HepG2 (cell line): Measurements from ENCODE around the gene CBX7. TPM values are rescaled to one million over a fixed set of nuclear protein-coding genes. Genes with fewer than 3 reads are reported as not detected.

Experiments used
- ATAC-seq: fragments of 200-7000 bp; cut with Tn5 transposase; 3 replicates; pipeline ENCODE4 v1.9.1; 2020; ENCODE audit warnings: mild to moderate bottlenecking, moderate library complexity
- BruUV-seq: library from RNA; stranded (reverse); fragments of 400-500 nt; replicated peaks from 2 replicates; lab custom pipeline; 2021; lab: Mats Ljungman, UMichigan
- CTCF ChIA-PET: fragments of 300-600 bp; formaldehyde crosslinking; extraction: SDS; loops from one replicate; lab custom pipeline; 2021; ENCODE audit warnings: low total read pairs, inconsistent platforms, low intra/inter-chr PET ratio; lab: Yijun Ruan, JAX
- POLR2A ChIA-PET: fragments of 350-600 bp; sonication (Branson Sonifier 250); formaldehyde crosslinking; loops from one replicate; lab custom pipeline; 2020; ENCODE audit warnings: antibody characterized with exemption, inconsistent platforms; lab: Yijun Ruan, JAX
- DNase-seq: peaks from one replicate; pipeline ENCODE4 v3.0.0-alpha.2; 2015; ENCODE audit warnings: low spot score
- FAIRE-seq: peaks from 3 replicates; lab custom pipeline; 2011; peaks lifted over from hg19 to GRCh38; lab: Jason Lieb, UNC
- H2AFZ ChIP-seq: one replicate; pipeline ENCODE4 v1.6.1; 2011; ENCODE audit warnings: low read length, inconsistent platforms
- H3K27ac ChIP-seq: fragments of 300-600 bp; 3 replicates; pipeline ENCODE4 v1.8.0; 2011; ENCODE audit warnings: mixed run types, mild to moderate bottlenecking, mixed read lengths, low read length, inconsistent platforms; ENCODE audit not compliant: insufficient read depth; ENCODE audit errors: extremely low read length
- H3K27me3 ChIP-seq, 2 experiments: fragments of 200-600 bp in 1 of 2; 2 replicates in 1 of 2; 3 replicates in 1 of 2; pipeline versions ENCODE4 v1.6.0 to v1.8.0; 2011; ENCODE audit warnings: low read length in 2 of 2, mild to moderate bottlenecking in 2 of 2, moderate library complexity in 2 of 2, inconsistent platforms in 1 of 2; ENCODE audit not compliant: insufficient read depth in 2 of 2, control insufficient read depth in 1 of 2
- H3K36me3 ChIP-seq, 2 experiments: fragments of 200-600 bp in 1 of 2; replicated peaks in 1 of 2; 2 replicates in 1 of 2; 3 replicates in 1 of 2; pipeline versions ENCODE4 v1.5.1 to v1.8.0; 2011; ENCODE audit warnings: low read length in 2 of 2, inconsistent platforms in 1 of 2; ENCODE audit not compliant: insufficient read depth in 2 of 2, control insufficient read depth in 1 of 2
- H3K4me1 ChIP-seq: 2 replicates; pipeline ENCODE4 v1.5.1; 2012; ENCODE audit warnings: low read length, inconsistent platforms; ENCODE audit not compliant: insufficient read depth
- H3K4me2 ChIP-seq: 2 replicates; pipeline ENCODE4 v1.6.0; 2011; ENCODE audit warnings: low read depth, low read length, inconsistent platforms
- H3K4me3 ChIP-seq, 3 experiments: fragments of 200-600 bp in 1 of 3; sonication (generic), shearing (Covaris generic) in 1 of 3; replicated peaks in 1 of 3; 2 replicates each; pipeline ENCODE4 v1.5.1; 2011 to 2016; ENCODE audit warnings: low read length in 3 of 3, inconsistent platforms in 2 of 3, low read depth in 2 of 3, mild to moderate bottlenecking in 2 of 3, control low read depth in 1 of 3, mixed read lengths in 1 of 3; ENCODE audit not compliant: insufficient read depth in 1 of 3
- H3K79me2 ChIP-seq: one replicate; pipeline ENCODE4 v1.6.1; 2011; ENCODE audit warnings: low read length, inconsistent platforms; ENCODE audit not compliant: insufficient read depth
- H3K9ac ChIP-seq: 2 replicates; pipeline ENCODE4 v1.6.0; 2011; ENCODE audit warnings: mild to moderate bottlenecking, low read depth, low read length, inconsistent platforms; ENCODE audit not compliant: insufficient read depth
- H3K9me3 ChIP-seq: 2 replicates; pipeline ENCODE4 v1.5.1; 2012; ENCODE audit warnings: mild to moderate bottlenecking, low read length
- H4K20me1 ChIP-seq: 2 replicates; pipeline ENCODE4 v1.6.0; 2011; ENCODE audit warnings: inconsistent platforms, mild to moderate bottlenecking, low read length, moderate library complexity; ENCODE audit not compliant: insufficient read depth
- FOXA3 ChIP-seq: IDR thresholded peaks from 2 replicates; pipeline ENCODE4 v1.6.1; 2016; ENCODE audit warnings: missing genetic modification reagents, missing compliant biosample characterization
- NR3C1 ChIP-seq: sonication (generic); formaldehyde crosslinking; IDR thresholded peaks from 2 replicates; pipeline ENCODE4 v1.4.0; 2020; ENCODE audit warnings: missing genetic modification reagents
- SATB2 ChIP-seq: sonication (generic); formaldehyde crosslinking; IDR thresholded peaks from 2 replicates; pipeline ENCODE4 v1.5.0; 2020; ENCODE audit warnings: missing genetic modification reagents
- SRSF9 ChIP-seq: fragments of 200-400 bp; formaldehyde crosslinking; IDR thresholded peaks from 2 replicates; pipeline ENCODE4 v1.6.1; 2018; ENCODE audit warnings: borderline replicate concordance, mild to moderate bottlenecking, low read depth, low read length; ENCODE audit not compliant: insufficient read depth, poor library complexity, severe bottlenecking
- THYN1 ChIP-seq: sonication (generic); formaldehyde crosslinking; IDR thresholded peaks from 2 replicates; pipeline ENCODE4 v1.8.1; 2023; ENCODE audit warnings: low read depth, mild to moderate bottlenecking, moderate library complexity, missing genetic modification reagents, borderline replicate concordance
- ZNF121 ChIP-seq: sonication (generic); formaldehyde crosslinking; IDR thresholded peaks from 2 replicates; pipeline ENCODE4 v1.5.0; 2020; ENCODE audit warnings: mild to moderate bottlenecking, missing genetic modification reagents
- ZNF260 ChIP-seq: sonication (generic); formaldehyde crosslinking; IDR thresholded peaks from 2 replicates; pipeline ENCODE4 v1.4.0; 2020; ENCODE audit warnings: missing genetic modification reagents, low read depth, mild to moderate bottlenecking, borderline replicate concordance
- ZNF292 ChIP-seq: sonication (generic); formaldehyde crosslinking; IDR thresholded peaks from 2 replicates; pipeline ENCODE4 v1.8.1; 2022; ENCODE audit warnings: mild to moderate bottlenecking, low read depth, missing genetic modification reagents, borderline replicate concordance
- ZNF704 ChIP-seq: sonication (generic); formaldehyde crosslinking; IDR thresholded peaks from 2 replicates; pipeline ENCODE4 v1.8.1; 2023; ENCODE audit warnings: mild to moderate bottlenecking, inconsistent platforms, moderate library complexity, missing genetic modification reagents, borderline replicate concordance
- WGBS: methylation state at CpG from one replicate; pipeline ENCODE4 v1.1.6; 2017; ENCODE audit warnings: low lambda C conversion rate; 5-methylcytosine and 5-hydroxymethylcytosine counted together
- in situ Hi-C: cut with HindIII; loops from 2 replicates; pipeline ENCODE4 v1.10.0; 2017; ENCODE audit warnings: low pct_unique_long_range_greater_than_20kb; ENCODE audit not compliant: extremely low pct_ligation_motif_present
- intact Hi-C: fragments of 100-400 bp; cut with micrococcal nuclease; formaldehyde crosslinking; loops from one replicate; pipeline ENCODE4 v1.10.0; 2022; ENCODE audit not compliant: unreplicated experiment
- polyA plus RNA-seq, 8 experiments: library from polyadenylated mRNA; depleted of rRNA in 3 of 8; stranded (reverse) in 7 of 8; unstranded in 1 of 8; fragments of >200 nt; fragmentation: Illumina TruSeq in 4 of 8; extraction: Trizol in 4 of 8; gene quantifications; 2 replicates each; pipeline versions ENCODE4 v1.2.1 to v1.2.3, GENCODE V29; 2011 to 2016; ENCODE audit warnings: low read depth in 4 of 8, missing spikeins in 1 of 8, mixed read lengths in 1 of 8; ENCODE audit not compliant: insufficient read depth in 1 of 8
- total RNA-seq, 5 experiments: library from RNA; depleted of rRNA; stranded (reverse); fragments of >200 nt; fragmentation: Illumina TruSeq; extraction: Trizol; gene quantifications; 2 replicates each; pipeline ENCODE4 v1.2.3, GENCODE V29; 2016; ENCODE audit warnings: low read depth in 1 of 5
- TF ChIP-seq, protein P1 (sequence below): sonication (generic); formaldehyde crosslinking; IDR thresholded peaks from 2 replicates; pipeline ENCODE4 v1.8.1; 2023; ENCODE audit warnings: missing genetic modification reagents, mild to moderate bottlenecking, borderline replicate concordance

CBX7 gene
- total and polyA plus RNA-seq, 2 of the 13 experiments (the other 11 are each of a cell fraction or from before 2014, with no cell fraction given), result 0.35 to 4.9 TPM

DNA sequence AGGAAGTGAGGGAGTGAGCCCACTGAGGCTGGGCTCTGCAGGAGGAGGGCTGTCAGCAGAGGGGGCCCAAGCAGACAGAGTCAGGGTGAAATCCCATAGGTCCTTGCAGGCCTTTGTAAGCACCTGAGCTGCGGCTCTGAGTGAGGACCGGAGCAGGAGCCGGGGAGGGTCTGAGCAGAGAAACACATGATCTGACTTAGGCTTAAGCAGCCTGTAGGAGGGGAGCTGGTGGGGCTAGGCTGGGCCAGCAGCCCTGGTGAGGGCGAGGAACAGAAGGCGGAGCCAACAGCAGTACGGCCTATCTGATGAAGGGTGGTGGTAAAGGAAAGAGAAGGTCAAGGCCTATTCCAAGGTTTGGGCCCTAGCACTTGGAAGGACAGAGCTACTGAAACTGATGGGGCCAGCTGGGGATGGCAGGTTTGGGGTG, 26.9 kb upstream of the CBX7 start (continued):
- TF ChIP-seq ZNF704 (CRISPR knock-in tag), result no peak
- TF ChIP-seq SRSF9, result no peak
- no peak for TF ChIP-seq FOXA3 (CRISPR knock-in tag)
- TF ChIP-seq SATB2 (CRISPR knock-in tag), result no peak
- TF ChIP-seq THYN1, result no peak
- TF ChIP-seq ZNF292 (CRISPR knock-in tag), result no peak
- TF ChIP-seq NR3C1 (CRISPR knock-in tag), result no peak
- no peak for TF ChIP-seq ZNF260

DNA sequence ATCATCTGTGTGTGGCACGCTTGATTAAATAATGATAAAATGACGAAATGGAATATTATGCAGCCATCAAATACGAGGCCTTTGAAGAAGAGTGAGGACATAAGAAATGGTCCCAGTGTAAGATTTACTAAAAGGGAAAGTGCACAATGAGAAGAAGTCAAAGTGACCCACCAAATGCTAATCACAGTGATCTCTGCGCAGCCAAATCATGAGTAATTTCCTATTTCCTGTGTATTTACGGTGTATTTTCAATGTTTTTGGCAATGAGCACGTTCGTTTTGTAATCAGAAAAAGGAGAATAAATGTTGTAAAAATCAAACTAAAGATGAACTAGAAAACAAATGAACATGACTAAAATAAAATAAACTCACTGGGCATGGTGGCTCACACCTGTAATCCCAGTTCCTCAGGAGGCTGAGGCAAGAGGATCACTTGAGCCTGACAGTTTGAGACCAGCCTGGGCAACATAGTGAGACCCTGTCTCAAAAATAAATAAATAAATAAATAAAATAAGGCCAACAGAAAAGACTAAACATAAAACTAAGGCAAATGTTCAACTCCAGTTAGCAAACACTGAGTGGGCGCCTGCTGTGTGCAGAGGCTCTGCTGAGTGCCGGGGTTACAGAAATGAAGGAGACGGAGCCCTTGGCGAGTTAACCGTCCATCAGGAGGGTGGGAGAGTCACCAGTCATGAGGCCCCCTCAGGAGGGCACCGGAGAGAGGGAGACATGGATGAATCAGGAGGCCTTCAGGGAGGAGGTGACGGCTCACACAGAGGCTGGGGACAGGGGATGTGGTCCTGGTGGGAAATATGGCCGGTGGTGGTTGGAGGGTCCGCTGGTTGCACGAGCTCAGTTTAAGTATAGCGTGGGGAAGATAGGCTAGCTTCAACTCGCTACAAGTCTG, 26.0 kb upstream of the CBX7 start:
- no peak for DNase-seq
- Histone ChIP-seq H3K79me2 (no peaks in the 10 kb centered on the region), H3K4me3 (no peak overlapping the region), H4K20me1 (no peaks in the 10 kb centered on the region), H3K9ac (no peak overlapping the region), H3K27ac (no peak overlapping the region), H3K4me1 (peaks cover 62% of the 10 kb centered on the region), H3K27me3 (no peaks in the 10 kb centered on the region), H2AFZ (no peak overlapping the region), H3K9me3 (no peaks in the 10 kb centered on the region), H3K36me3 (no peaks in the 10 kb centered on the region), H3K4me2 (no peak overlapping the region; the same call in 1 of the 2 replicates)
- BruUV-seq, result no TSS peak
- ATAC-seq, result no peak
- TF ChIP-seq, protein P1, sequence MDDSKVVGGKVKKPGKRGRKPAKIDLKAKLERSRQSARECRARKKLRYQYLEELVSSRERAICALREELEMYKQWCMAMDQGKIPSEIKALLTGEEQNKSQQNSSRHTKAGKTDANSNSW (CRISPR knock-in tag), result no peak
- peak; percentile 28; the same call in 1 of the 2 replicates for TF ChIP-seq ZNF121 (CRISPR knock-in tag)
- POLR2A ChIA-PET, result interaction anchor here (1.4 to 6.1 kb wide), 2 partner anchors 140 to 141 kb away, joined by 4 to 72 read pairs; partner anchors contain the start of gene RPL3
- intact Hi-C loops (loop anchor here (10.0 kb wide), 1 partner anchor 66 kb away; the partner anchor contains the start of gene PDGFB), in situ Hi-C loops (loop anchor here (5.0 kb wide), 1 partner anchor 64 kb away; the partner anchor contains the start of gene PDGFB)
- CTCF ChIA-PET, result no interaction called here
- FAIRE-seq, result no peak
- WGBS, result 72% methylated on average over 19 of the region's 19 CpGs
